Tibial nerve (tissue), 4 donors: ENCODE measurements around the gene FEM1A. TPM values are rescaled to one million over a fixed set of nuclear protein-coding genes. Genes with fewer than 3 reads are reported as not detected.
"Not testable (repeated sequence)": the region's sequence is repeated elsewhere in the genome, so short reads cannot be mapped to it uniquely, and the experiment has no call there.

Experiments used
- DNase-seq, 2 donors: peaks; one replicate each; pipeline ENCODE4 v3.0.0-alpha.2; 2019; ENCODE audit warnings: low spot score in 2 of 2
- H3K27ac ChIP-seq, 4 donors: fragments of 200-600 bp; sonication (generic) in 3 of 4; one replicate each; pipeline ENCODE4 v1.5.1; 2017 to 2019; ENCODE audit warnings: mild to moderate bottlenecking in 1 of 4
- H3K27me3 ChIP-seq, 2 donors: fragments of 200-600 bp; sonication (generic) in 1 of 2; one replicate each; pipeline versions ENCODE4 v1.5.1 to v1.6.0; 2017 to 2019
- H3K36me3 ChIP-seq, 3 donors: fragments of 200-600 bp; sonication (generic); one replicate each; pipeline ENCODE4 v1.5.1; 2018 to 2019
- H3K4me1 ChIP-seq, 4 donors: fragments of 200-600 bp; sonication (generic) in 3 of 4; one replicate each; pipeline ENCODE4 v1.5.1; 2017 to 2019
- H3K4me3 ChIP-seq, 4 donors: fragments of 200-600 bp; sonication (generic) in 3 of 4; one replicate each; pipeline ENCODE4 v1.5.1; 2017 to 2019; ENCODE audit warnings: mild to moderate bottlenecking in 1 of 4, moderate library complexity in 1 of 4
- H3K9me3 ChIP-seq, 4 donors: fragments of 200-600 bp; sonication (generic) in 3 of 4; one replicate each; pipeline ENCODE4 v1.5.1; 2017 to 2019
- CTCF ChIP-seq, 5 experiments: fragments of 200-600 bp in 3 of 5; fragments of 450-650 bp in 2 of 5; sonication (generic) in 3 of 5; IDR thresholded peaks; one replicate each; pipeline ENCODE4 v1.5.1; 2016 to 2019; ENCODE audit warnings: antibody characterized with exemption in 5 of 5, mild to moderate bottlenecking in 3 of 5, moderate library complexity in 2 of 5
- EP300 ChIP-seq, 2 donors: sonication (generic); formaldehyde crosslinking; IDR thresholded peaks; one replicate each; pipeline ENCODE4 v1.6.1; 2017; ENCODE audit warnings: antibody characterized with exemption in 2 of 2, mild to moderate bottlenecking in 1 of 2
- POLR2A ChIP-seq, 2 donors: fragments of 450-650 bp; IDR thresholded peaks; one replicate each; pipeline ENCODE4 v1.6.1; 2017; ENCODE audit warnings: antibody characterized with exemption in 2 of 2, mild to moderate bottlenecking in 2 of 2, moderate library complexity in 2 of 2
- WGBS, 2 donors: methylation state at CpG; one replicate each; pipeline ENCODE4 v1.1.5; 2018; 5-methylcytosine and 5-hydroxymethylcytosine counted together
- total RNA-seq, 4 donors: library from RNA; depleted of rRNA; stranded (reverse); fragments of >200 nt; gene quantifications; one replicate each; pipeline ENCODE4 v1.1.0, GENCODE V29; 2016

FEM1A gene
- total RNA-seq, 4 donors from 2014 or later = 12.3 to 17.1 (median 15.2) TPM

GRCh38 chr19:4774136-4774535 lies 17.4 kb upstream of the FEM1A start:
- 47 to 59% methylated on average over 3 of the region's 3 CpGs for WGBS, 2 donors
- no peak for DNase-seq
- TF ChIP-seq EP300 (IDR thresholded peaks at IDR 0.05) = no peak
- TF ChIP-seq POLR2A (IDR thresholded peaks at IDR 0.05) = no peak
- TF ChIP-seq CTCF (IDR thresholded peaks at IDR 0.05) = no peak
- Histone ChIP-seq H3K27ac (no peak overlapping the region), H3K4me1 (no peaks in the 10 kb centered on the region), H3K27me3 (peaks cover 0 to 17% of the 10 kb centered on the region in 2 donors), H3K36me3 (no peaks in the 10 kb centered on the region), H3K4me3 (no peak overlapping the region), H3K9me3 (no peaks in the 10 kb centered on the region)

DNA sequence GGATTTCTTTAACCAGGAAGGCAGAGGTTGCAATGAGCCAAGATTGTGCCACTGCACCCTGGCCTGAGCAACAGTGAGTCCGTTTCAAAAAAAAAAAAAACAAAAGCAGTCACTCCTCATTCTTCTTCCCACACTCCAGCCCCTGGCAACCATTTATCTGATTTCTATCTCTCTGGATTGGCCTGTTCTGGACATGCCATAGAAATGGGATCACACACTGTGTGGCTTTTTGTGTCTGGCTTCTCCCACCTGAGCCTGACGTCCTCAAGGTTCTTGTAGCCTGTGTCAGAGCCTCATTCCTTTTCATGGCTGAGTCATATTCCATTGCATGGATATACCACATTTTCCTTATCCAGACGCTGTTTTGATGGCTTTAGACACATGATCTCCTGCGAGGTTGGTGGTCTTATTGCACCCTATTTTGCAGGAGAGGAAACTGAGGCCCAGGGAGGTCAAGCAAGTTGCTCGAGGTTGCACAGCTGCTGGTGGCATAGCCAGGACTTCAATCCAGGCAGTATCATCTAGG lies 15.8 kb upstream of the FEM1A start:
- H3K4me1 ChIP-seq = no peaks in the 10 kb centered on the region
- DNase-seq = no peak
- H3K27me3 ChIP-seq = peaks cover 0 to 17% of the 10 kb centered on the region in 2 donors
- H3K4me3 ChIP-seq = no peak overlapping the region
- no peak for TF ChIP-seq CTCF (IDR thresholded peaks at IDR 0.05)
- TF ChIP-seq EP300 (IDR thresholded peaks at IDR 0.05) = no peak
- no peak overlapping the region for H3K27ac ChIP-seq
- 79 to 81% methylated on average over 5 of the region's 5 CpGs for WGBS, 2 donors
- peaks cover 0 to 3% (median 0%) of the 10 kb centered on the region in 4 donors for H3K9me3 ChIP-seq
- H3K36me3 ChIP-seq = no peaks in the 10 kb centered on the region

GRCh38 chr19:4776436-4777211 lies 14.9 kb upstream of the FEM1A start:
- WGBS, 2 donors = 30 to 33% methylated on average over 14 of the region's 14 CpGs
- no peak for DNase-seq
- TF ChIP-seq POLR2A (IDR thresholded peaks at IDR 0.05) = no peak
- no peak for TF ChIP-seq CTCF (IDR thresholded peaks at IDR 0.05)
- TF ChIP-seq EP300 (IDR thresholded peaks at IDR 0.05) = no peak
- Histone ChIP-seq H3K4me1 (no peaks in the 10 kb centered on the region), H3K27ac (no peak overlapping the region), H3K9me3 (peaks cover 0 to 7% (median 0%) of the 10 kb centered on the region in 4 donors), H3K36me3 (peaks cover 0 to 4% (median 0%) of the 10 kb centered on the region in 3 donors), H3K4me3 (no peak overlapping the region), H3K27me3 (peaks cover 0 to 17% of the 10 kb centered on the region in 2 donors)

DNA sequence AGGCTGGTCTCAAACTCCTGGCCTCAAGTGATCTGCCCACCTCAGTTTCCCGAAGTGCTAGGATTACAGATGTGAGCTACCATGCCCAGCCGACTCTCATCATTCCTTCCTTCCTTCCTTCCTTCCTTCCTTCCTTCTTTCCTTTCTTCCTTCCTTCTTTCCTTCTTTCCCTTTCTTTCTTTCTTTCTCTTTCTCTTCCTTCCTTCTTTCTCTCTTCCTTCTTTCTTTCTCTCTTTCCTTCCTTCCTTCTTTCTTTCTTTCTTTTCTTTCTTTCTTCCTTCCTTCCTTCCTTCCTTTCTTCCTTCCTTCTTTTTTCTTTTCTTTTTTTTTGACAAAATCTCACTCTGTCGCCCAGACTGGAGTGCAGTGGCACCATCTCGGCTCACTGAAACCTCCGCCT lies 13.4 kb upstream of the FEM1A start:
- H3K27me3 ChIP-seq = peaks cover 0 to 15% of the 10 kb centered on the region in 2 donors
- not testable (repeated sequence) for H3K36me3 ChIP-seq, H3K4me3 ChIP-seq, H3K9me3 ChIP-seq, DNase-seq, H3K4me1 ChIP-seq, H3K27ac ChIP-seq
- WGBS, 2 donors = 86 to 93% methylated on average over 5 of the region's 5 CpGs

DNA sequence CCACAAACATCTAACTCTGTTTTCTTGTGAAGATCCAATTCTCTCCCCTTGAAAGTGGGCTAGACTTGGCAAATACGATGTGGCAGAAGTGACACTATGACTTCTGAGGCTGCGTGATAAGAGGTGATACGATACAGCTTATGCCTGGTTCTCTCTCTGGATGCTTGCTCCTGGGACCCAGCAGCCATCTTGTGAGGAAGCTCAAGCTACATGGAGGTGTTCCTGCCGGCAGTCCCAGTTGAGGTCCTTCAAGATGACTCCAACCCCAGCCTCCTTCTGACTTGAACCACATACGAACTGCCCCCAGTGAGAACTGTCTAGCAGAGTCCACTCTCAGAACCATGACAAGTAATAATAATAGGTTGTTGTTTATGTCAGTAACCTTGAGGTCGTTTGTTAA lies 10.7 kb upstream of the FEM1A start:
- Histone ChIP-seq H3K4me1 (no peaks in the 10 kb centered on the region), H3K4me3 (no peak overlapping the region), H3K27me3 (peaks cover 0 to 23% of the 10 kb centered on the region in 2 donors), H3K27ac (no peak overlapping the region), H3K9me3 (peaks cover 0 to 7% (median 0%) of the 10 kb centered on the region in 4 donors), H3K36me3 (peaks cover 0 to 4% (median 0%) of the 10 kb centered on the region in 3 donors)
- no peak for DNase-seq
- 82 to 86% methylated on average over 6 of the region's 6 CpGs for WGBS, 2 donors
- TF ChIP-seq EP300 (IDR thresholded peaks at IDR 0.05) (no peak), CTCF (IDR thresholded peaks at IDR 0.05) (no peak), POLR2A (IDR thresholded peaks at IDR 0.05) (no peak)
